G401 (cell line): ENCODE measurements around the gene ADRA2A. TPM values are rescaled to one million over a fixed set of nuclear protein-coding genes. Genes with fewer than 3 reads are reported as not detected.

ENCODE experiments used
- DNase-seq: peaks from one replicate; pipeline ENCODE4 v3.0.0-alpha.2; 2015; ENCODE audit warnings: low spot score
- in situ Hi-C: cut with HindIII; loops from 2 replicates; pipeline ENCODE4 v1.10.0; 2016; ENCODE audit warnings: low sequenced_read_pairs, mixed read lengths
- total RNA-seq: library from RNA; depleted of rRNA; stranded (reverse); fragments of >200 nt; shearing (Covaris generic); gene quantifications from 2 replicates; pipeline ENCODE4 v1.2.3, GENCODE V29; 2014; rRNA removed

ADRA2A gene
- total RNA-seq = not detected in 2 replicates

GRCh38 chr10:111076682-111077478 lies at the start of gene ADRA2A:
TSS of gene ADRA2A (plus strand) at chr10:111077029. CDS start at chr10:111077997, 968 bp downstream.
- peak; percentile 64 for DNase-seq
- in situ Hi-C loops = no loop called here

- in situ Hi-C loops = no loop called here
- DNase-seq = no peak
These were observed 46.6 kb upstream of the ADRA2A start for GRCh38 chr10:111030042-111030750.

- no peak for DNase-seq
- in situ Hi-C loops = no loop called here
These were observed 42.1 kb upstream of the ADRA2A start for GRCh38 chr10:111034598-111035310.

GRCh38 chr10:111035542-111035941 lies 41.3 kb upstream of the ADRA2A start:
- in situ Hi-C loops = no loop called here
- DNase-seq = no peak

- in situ Hi-C loops = no loop called here
- DNase-seq = no peak
These were observed 39.0 kb upstream of the ADRA2A start for GRCh38 chr10:111037858-111038257.

- no peak for DNase-seq
- in situ Hi-C loops = no loop called here
These were observed 37.3 kb upstream of the ADRA2A start for GRCh38 chr10:111039522-111039921.

GRCh38 chr10:111057006-111057405 lies 19.8 kb upstream of the ADRA2A start:
- no peak for DNase-seq
- in situ Hi-C loops = no loop called here

- no peak for DNase-seq
- in situ Hi-C loops = no loop called here
These were observed 13.4 kb upstream of the ADRA2A start for GRCh38 chr10:111063471-111063870.

GRCh38 chr10:111072232-111072631 lies 4.6 kb upstream of the ADRA2A start:
- DNase-seq = no peak

GRCh38 chr10:111075577-111076185 lies 1.1 kb upstream of the ADRA2A start:
- no peak for DNase-seq

More at GRCh38 chr10:111072232-111072631, 4.6 kb upstream of the ADRA2A start:
- in situ Hi-C loops = no loop called here

GRCh38 chr10:111076191-111076681 lies 593 bp upstream of the ADRA2A start:
- peak; percentile 80 for DNase-seq
- in situ Hi-C loops = no loop called here

More at GRCh38 chr10:111075577-111076185, 1.1 kb upstream of the ADRA2A start:
- in situ Hi-C loops = no loop called here

GRCh38 chr10:111077479-111077784 lies 603 bp downstream of the ADRA2A start:
- in situ Hi-C loops = no loop called here

GRCh38 chr10:111077785-111078504 lies 1.1 kb downstream of the ADRA2A start:
- DNase-seq = peak; percentile 36
- in situ Hi-C loops = no loop called here

More at GRCh38 chr10:111077479-111077784, 603 bp downstream of the ADRA2A start:
- DNase-seq = no peak

- in situ Hi-C loops = no loop called here
- DNase-seq = no peak
These were observed 1.8 kb downstream of the ADRA2A start for GRCh38 chr10:111078505-111079185.

- in situ Hi-C loops = no loop called here
- DNase-seq = no peak
These were observed 2.5 kb downstream of the ADRA2A start for GRCh38 chr10:111079241-111079760.

- in situ Hi-C loops = no loop called here
- DNase-seq = no peak
These were observed 3.0 kb downstream of the ADRA2A start for GRCh38 chr10:111079781-111080180.

GRCh38 chr10:111080224-111080623 lies 3.4 kb downstream of the ADRA2A start:
- peak; percentile 42 for DNase-seq
- in situ Hi-C loops = no loop called here

GRCh38 chr10:111081595-111081994 lies 4.8 kb downstream of the ADRA2A start:
- peak; percentile 29 for DNase-seq
- in situ Hi-C loops = no loop called here
